ENCODE measurements around the gene FAM222A.

The FAM222A gene

DNA sequence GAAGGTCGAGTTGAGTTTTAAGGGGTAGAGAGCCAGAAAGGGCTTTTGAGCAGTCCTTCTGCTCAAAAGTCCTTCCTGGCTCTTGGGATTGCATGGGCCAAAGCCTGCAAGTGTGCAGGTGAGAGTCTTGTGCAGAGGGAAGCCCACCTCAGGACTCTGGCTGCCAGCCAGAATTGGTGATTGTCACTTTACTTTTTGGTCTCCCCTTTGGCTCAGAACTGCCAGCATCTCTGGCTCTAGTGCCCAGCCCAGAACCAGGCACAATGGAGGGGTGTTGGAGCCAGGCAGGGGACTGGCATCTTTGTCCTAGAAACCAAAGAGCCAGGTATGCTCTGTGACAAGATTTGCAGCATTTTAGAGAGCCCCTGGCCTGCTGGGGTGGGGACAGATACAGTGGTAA, 23.5 kb downstream of the FAM222A start:
- DNase-seq (ENCODE audit: low read depth in 3 of 3, low spot score in 1 of 3) = no peak

- DNase-seq (ENCODE audit: low read depth in 3 of 3, low spot score in 1 of 3) = no peak
Observed at GRCh38 chr12:109737631-109738030, 24.0 kb downstream of the FAM222A start.

- no peak for DNase-seq (ENCODE audit: low read depth in 3 of 3, low spot score in 1 of 3)
Observed at GRCh38 chr12:109738209-109738608, 24.6 kb downstream of the FAM222A start.

- DNase-seq (ENCODE audit: low read depth in 3 of 3, low spot score in 1 of 3) = no peak
Observed at GRCh38 chr12:109738878-109739665, 25.4 kb downstream of the FAM222A start.

- no peak for DNase-seq (ENCODE audit: low read depth in 3 of 3, low spot score in 1 of 3)
Observed at GRCh38 chr12:109739747-109740693, 26.4 kb downstream of the FAM222A start.

DNA sequence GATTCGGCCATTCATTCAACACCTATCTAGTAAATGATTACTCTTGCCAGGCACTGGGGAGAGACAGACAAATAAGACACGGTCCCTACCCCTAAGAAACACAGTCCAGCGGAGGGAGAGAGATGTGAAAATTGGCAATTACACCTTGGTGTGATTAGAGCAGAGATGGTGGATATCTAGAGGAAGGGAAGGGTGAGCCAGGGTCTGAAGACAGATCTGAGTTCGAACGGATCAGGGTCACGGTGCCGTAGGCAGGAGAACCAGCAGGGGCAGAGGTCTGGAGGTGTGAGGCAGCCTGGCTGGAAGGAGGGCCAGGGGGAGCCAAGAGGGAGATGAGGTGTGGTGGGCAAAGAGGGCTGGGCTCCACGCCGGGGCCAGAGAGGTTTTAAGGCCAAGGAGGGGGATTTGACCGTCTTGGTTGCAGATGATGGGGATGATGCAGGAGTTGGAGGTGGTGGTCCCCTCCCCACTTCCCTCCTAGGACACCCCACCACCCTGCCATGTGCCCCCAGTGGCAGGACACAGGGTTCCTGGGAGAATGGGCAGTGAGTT, 27.1 kb downstream of the FAM222A start:
- no peak for DNase-seq (ENCODE audit: low read depth in 3 of 3, low spot score in 1 of 3)

GRCh38 chr12:109741286-109741969, 27.8 kb downstream of the FAM222A start:
- no peak for DNase-seq (ENCODE audit: low read depth in 3 of 3, low spot score in 1 of 3)

- DNase-seq (ENCODE audit: low read depth in 3 of 3, low spot score in 1 of 3) = no peak
Observed at GRCh38 chr12:109741970-109742703, 28.5 kb downstream of the FAM222A start.

DNA sequence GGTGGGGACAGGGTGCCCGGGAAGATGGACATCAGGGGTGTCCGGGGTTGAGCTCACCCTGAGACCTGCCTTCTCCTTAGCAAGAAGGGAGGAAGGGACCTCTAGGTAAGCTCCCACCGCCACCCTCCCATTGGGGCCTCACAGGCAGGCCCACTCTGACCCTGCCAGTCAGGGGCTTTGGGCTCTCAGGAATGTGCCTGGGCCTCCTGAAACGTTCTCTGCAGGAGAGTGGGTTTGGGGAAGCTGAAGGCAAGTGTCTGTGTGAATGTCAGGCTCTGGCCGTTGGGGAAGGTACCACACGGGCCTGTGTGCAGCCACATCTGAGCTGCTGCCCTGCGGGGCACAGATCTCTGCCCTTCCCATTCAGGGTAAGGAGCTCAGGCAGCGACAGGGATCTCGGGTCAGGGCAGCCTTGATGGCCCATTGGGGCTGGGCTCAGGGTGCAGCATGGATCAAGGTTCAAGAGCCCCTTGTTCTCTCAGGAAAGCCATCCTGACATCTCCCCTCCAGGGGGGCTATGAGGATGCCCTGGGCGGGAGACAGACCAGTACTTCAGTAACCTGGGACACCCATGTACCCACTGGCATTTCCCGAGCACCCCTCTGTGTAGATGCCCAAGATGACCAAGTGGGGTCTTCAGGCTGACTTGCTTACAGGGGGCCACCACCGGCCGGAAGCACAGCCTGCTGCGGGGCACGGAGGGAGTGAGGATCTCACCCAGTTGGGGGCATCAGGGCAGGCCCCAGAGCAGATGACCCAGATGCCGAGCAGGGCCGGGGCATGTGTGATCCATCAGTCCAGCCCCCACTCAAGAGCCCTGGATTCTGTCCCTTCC, 29.7 kb downstream of the FAM222A start:
- no peak for DNase-seq (ENCODE audit: low read depth in 3 of 3, low spot score in 1 of 3)

DNA sequence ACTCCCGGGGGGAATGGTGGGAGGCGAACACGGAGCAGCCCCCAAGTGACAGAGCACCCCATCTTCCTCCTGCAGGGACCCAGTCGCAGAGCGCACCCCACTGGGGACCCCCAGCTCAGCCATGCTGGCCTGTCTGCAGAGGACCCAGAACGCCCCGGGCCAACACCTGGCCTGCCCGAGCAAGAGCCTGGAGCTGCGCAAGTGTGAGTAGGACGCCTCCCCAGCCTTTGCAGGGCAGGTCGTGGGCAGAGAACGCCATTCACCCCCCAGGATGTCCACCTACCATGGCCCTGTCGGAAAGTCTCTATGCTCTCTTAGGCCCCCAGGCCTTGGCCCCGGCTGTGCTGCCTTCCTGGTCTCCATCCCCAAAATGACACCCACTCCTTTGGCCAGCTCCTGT, 30.4 kb downstream of the FAM222A start:
- DNase-seq (ENCODE audit: low read depth in 3 of 3, low spot score in 1 of 3) = no peak

GRCh38 chr12:109744986-109745942, 31.6 kb downstream of the FAM222A start:
- no peak for DNase-seq (ENCODE audit: low read depth in 3 of 3, low spot score in 1 of 3)

DNA sequence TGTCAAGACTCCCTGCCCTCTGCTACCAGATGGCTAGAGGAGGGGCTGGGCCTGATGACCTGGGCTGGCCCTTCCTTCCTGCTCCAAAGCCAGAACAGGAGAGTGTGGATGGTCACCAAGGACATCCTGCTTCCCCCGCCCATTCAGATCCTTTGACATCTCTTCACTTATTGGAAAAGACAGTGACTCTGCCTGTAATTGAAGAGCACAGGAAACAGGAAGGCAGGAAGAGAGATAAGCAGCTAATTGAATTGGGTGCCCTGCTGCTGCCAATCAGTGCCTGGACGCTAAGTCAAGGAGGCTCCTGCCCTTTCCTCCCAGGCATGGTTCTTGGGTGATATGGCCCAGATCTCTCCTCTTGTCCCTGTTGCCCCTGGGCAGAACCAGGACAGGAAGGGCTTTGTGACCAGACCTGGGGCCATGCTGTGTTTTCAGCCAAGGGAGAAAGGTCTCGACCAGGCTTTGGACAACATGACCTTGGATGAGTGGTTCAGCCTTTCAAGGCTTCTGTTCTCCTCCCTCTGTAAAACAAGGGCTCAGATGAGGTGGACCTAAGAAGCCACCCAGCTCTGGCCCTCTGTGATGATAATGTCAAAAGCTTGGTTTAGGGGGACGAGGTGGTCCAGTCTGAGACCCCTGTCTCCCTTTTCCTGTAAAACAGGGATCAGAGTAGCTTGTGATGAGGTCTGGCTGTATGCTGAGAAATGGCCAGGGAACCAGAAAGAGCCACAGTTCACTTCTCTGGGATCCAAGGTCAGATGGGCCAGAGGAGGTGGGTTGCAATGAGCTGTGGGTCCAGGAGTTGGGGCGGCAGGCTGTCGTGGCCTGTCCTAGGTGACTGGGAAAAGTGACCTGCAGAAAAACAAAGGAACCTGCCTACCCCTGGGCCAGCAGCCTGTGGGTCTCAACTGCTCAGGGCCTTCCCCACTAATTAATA, 38.8 kb downstream of the FAM222A start:
- DNase-seq (ENCODE audit: low read depth in 3 of 3, low spot score in 1 of 3) = no peak

DNA sequence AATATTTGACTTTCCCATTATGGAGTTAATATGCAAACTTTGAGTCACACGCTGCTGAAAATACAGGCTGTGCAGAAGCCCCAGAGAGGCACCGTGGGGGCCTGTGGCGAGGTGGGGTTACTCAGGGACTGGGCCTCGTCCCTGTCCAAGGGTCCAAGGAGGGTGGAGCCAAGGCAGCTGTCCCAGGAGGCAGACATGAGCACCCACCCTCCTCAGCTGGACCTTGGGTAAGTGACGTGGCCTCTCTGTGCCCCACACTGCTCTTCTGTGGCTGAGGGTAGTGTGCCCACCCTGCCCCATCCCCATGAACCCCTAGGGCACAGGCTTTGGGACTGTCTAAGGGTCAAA, 39.4 kb downstream of the FAM222A start:
- DNase-seq (ENCODE audit: low read depth in 3 of 3, low spot score in 1 of 3) = no peak

GRCh38 chr12:109753959-109754358, 40.3 kb downstream of the FAM222A start:
- DNase-seq (ENCODE audit: low read depth in 3 of 3, low spot score in 1 of 3) = no peak

- DNase-seq (ENCODE audit: low read depth in 3 of 3, low spot score in 1 of 3) = no peak
Observed at GRCh38 chr12:109756457-109756856, 42.8 kb downstream of the FAM222A start.

DNA sequence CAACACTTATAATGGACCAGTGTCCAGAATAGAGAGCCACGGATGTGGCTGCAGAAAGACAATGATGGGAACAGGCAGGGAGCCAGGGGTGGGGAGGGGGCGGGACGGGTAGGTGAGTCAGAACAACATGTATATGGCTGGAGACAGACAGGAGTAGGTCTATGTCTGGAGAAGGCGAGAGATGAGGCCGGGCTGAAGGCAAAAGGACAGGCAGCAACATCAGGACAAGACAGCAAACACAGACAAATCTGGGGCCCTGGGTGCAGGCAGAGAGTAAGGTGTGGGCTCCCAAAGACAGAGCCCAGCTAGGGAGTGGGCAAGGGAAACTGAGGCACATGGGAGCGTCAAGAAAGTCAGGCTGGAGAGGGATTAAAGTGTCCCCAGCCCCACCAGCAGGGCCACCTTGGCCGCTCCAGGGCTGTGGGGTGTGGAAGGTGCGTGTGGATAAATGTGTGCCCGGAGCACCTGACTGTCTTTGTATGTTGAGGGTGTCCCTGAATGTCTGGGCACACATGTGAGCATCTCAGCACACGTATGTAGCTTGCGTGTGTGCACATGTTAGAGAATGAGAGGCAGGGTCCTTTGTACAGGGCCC, 44.1 kb downstream of the FAM222A start:
- DNase-seq (ENCODE audit: low read depth in 3 of 3, low spot score in 1 of 3) = no peak

All from stimulated activated CD4-positive, alpha-beta T cell treated with anti-CD3 and anti-CD28 coated beads, TNF-alpha, amount 100 ng/mL, for 1 hour (primary cell).